ENCODE results near the gene CDH4. TPM values are rescaled to one million over a fixed set of nuclear protein-coding genes. Genes with fewer than 3 reads are reported as not detected.

CDH4 gene
- total and polyA plus RNA-seq, 12 donors, result 0.04 to 0.25 (median 0.08) TPM; not detected in 5

GRCh38 chr20:61291166-61291829 lies 39.2 kb downstream of the CDH4 start:
- no peak for DNase-seq
- 89 to 92% methylated on average over 17 of the region's 17 CpGs for WGBS, 2 donors
- H3K4me1 ChIP-seq, result no peaks in the 10 kb centered on the region
- no peak for ATAC-seq
- TF ChIP-seq CTCF (IDR thresholded peaks at IDR 0.05), result no peak
- no peak overlapping the region for H3K27ac ChIP-seq
- no peaks in the 10 kb centered on the region for H3K36me3 ChIP-seq
- H3K27me3 ChIP-seq, result peaks cover 0 to 31% (median 12%) of the 10 kb centered on the region in 7 donors
- H3K4me3 ChIP-seq, result no peak overlapping the region
- peaks cover 0 to 3% (median 0%) of the 10 kb centered on the region in 11 donors for H3K9me3 ChIP-seq
- intact Hi-C loops (cut with DNase I), result no loop called here

DNA sequence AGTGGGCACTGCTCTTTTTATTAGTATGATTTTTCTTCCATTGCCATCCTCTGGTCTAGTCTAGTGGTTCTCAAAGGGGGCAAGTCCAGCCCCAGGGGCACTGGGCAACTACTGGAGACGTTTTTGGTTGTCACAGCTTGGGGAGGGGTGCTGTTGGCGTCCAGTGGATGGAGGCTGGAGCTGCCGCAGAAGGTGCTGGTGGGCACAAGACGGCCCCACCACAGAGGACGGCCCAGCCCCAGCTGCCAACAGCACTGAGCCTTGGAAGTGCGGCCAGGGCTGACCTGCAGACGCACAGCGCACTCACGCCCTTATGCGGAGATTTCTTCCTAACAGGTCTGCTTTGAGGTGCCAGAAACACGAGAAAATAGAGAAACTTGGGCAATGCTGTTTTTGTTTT lies 40.3 kb downstream of the CDH4 start:
- TF ChIP-seq CTCF (IDR thresholded peaks at IDR 0.05), result no peak
- Histone ChIP-seq H3K4me3 (no peak overlapping the region), H3K4me1 (no peaks in the 10 kb centered on the region), H3K9me3 (peaks cover 0 to 3% (median 0%) of the 10 kb centered on the region in 11 donors), H3K27me3 (peaks cover 0 to 24% (median 8%) of the 10 kb centered on the region in 7 donors), H3K36me3 (no peaks in the 10 kb centered on the region), H3K27ac (no peak overlapping the region)
- WGBS, 2 donors, result 83 to 87% methylated on average over 11 of the region's 11 CpGs
- ATAC-seq, result no peak
- intact Hi-C loops (cut with DNase I), result no loop called here
- no peak for DNase-seq

- no peak for TF ChIP-seq CTCF (IDR thresholded peaks at IDR 0.05)
- no peak overlapping the region for H3K27ac ChIP-seq
- 71 to 72% methylated on average over 19 of the region's 19 CpGs for WGBS, 2 donors
- H3K4me3 ChIP-seq, result no peak overlapping the region
- DNase-seq (no peak), ATAC-seq (peak in 4 of 8 donors; percentile 43 to 70 (median 53))
- H3K4me1 ChIP-seq, result no peaks in the 10 kb centered on the region
- intact Hi-C loops (cut with DNase I), result no loop called here
- H3K27me3 ChIP-seq, result peaks cover 0 to 25% (median 8%) of the 10 kb centered on the region in 7 donors
- H3K9me3 ChIP-seq, result peaks cover 0 to 3% (median 0%) of the 10 kb centered on the region in 11 donors
- no peaks in the 10 kb centered on the region for H3K36me3 ChIP-seq
Measured at GRCh38 chr20:61292821-61293612, 41.0 kb downstream of the CDH4 start.

- no peaks in the 10 kb centered on the region for H3K4me1 ChIP-seq
- intact Hi-C loops (cut with DNase I), result no loop called here
- peaks cover 0 to 3% (median 0%) of the 10 kb centered on the region in 11 donors for H3K9me3 ChIP-seq
- no peak overlapping the region for H3K4me3 ChIP-seq
- peaks cover 0 to 25% (median 3%) of the 10 kb centered on the region in 7 donors for H3K27me3 ChIP-seq
- no peaks in the 10 kb centered on the region for H3K36me3 ChIP-seq
- DNase-seq (no peak), ATAC-seq (peak in 2 of 8 donors; percentile 18 to 22)
- no peak overlapping the region for H3K27ac ChIP-seq
- TF ChIP-seq CTCF (IDR thresholded peaks at IDR 0.05), result no peak
- WGBS, 2 donors, result 84 to 85% methylated on average over 12 of the region's 12 CpGs
Measured at GRCh38 chr20:61293951-61294350, 41.9 kb downstream of the CDH4 start.

Data from heart right ventricle (tissue), 16 donors.